Caco-2 (cell line): Measurements from ENCODE around the gene EPHB2. TPM values are rescaled to one million over a fixed set of nuclear protein-coding genes. Genes with fewer than 3 reads are reported as not detected.

Experiments
- BruUV-seq: library from RNA; stranded (reverse); fragments of 400-500 nt; replicated peaks from 2 replicates; lab custom pipeline; 2021; lab: Mats Ljungman, UMichigan
- CTCF ChIA-PET: fragments of 300-600 bp; sonication (Branson Sonifier 250); formaldehyde crosslinking; loops from one replicate; lab custom pipeline; 2022; ENCODE audit warnings: antibody characterized with exemption; lab: Charles Lee
- POLR2A ChIA-PET: fragments of 300-600 bp; sonication (Branson Sonifier 250); formaldehyde crosslinking; loops from one replicate; lab custom pipeline; 2022; ENCODE audit warnings: antibody characterized with exemption; lab: Charles Lee
- DNase-seq, 2 experiments: peaks; one replicate each; pipeline versions ENCODE4 v3.0.0 to v3.0.0-alpha.2; 2020 to 2022
- H3K27me3 ChIP-seq: replicated peaks from 2 replicates; pipeline ENCODE4 v1.6.0; 2011; ENCODE audit warnings: low read length; ENCODE audit not compliant: control insufficient read depth, insufficient read depth
- H3K36me3 ChIP-seq: 2 replicates; pipeline ENCODE4 v1.5.1; 2011; ENCODE audit warnings: low read length; ENCODE audit not compliant: control insufficient read depth, insufficient read depth
- H3K4me1 ChIP-seq: fragments of 250-450 bp; sonication (Bioruptor Pico); 2 replicates; pipeline ENCODE4 v1.5.1; 2020; ENCODE audit warnings: mild to moderate bottlenecking
- H3K4me3 ChIP-seq: 2 replicates; pipeline ENCODE4 v1.5.1; 2011; ENCODE audit warnings: low read depth, mild to moderate bottlenecking, control low read depth, low read length
- H3K9me3 ChIP-seq: fragments of 250-450 bp; sonication (Bioruptor Pico); 2 replicates; pipeline ENCODE4 v1.5.1; 2020; ENCODE audit warnings: mild to moderate bottlenecking, moderate library complexity
- H3K27ac Mint-ChIP-seq: one replicate; pipeline ENCODE4 v1.8.0; 2022; ENCODE audit warnings: mixed read lengths; ENCODE audit not compliant: unreplicated experiment
- H3K27me3 Mint-ChIP-seq: one replicate; pipeline ENCODE4 v1.8.0; 2022; ENCODE audit warnings: mixed read lengths; ENCODE audit not compliant: insufficient read depth, unreplicated experiment
- H3K36me3 Mint-ChIP-seq: one replicate; pipeline ENCODE4 v1.8.0; 2022; ENCODE audit warnings: mild to moderate bottlenecking, mixed read lengths; ENCODE audit not compliant: insufficient read depth, unreplicated experiment
- H3K4me1 Mint-ChIP-seq: one replicate; pipeline ENCODE4 v1.8.0; 2022; ENCODE audit warnings: low read depth, mixed read lengths; ENCODE audit not compliant: unreplicated experiment
- H3K4me3 Mint-ChIP-seq: one replicate; pipeline ENCODE4 v1.8.0; 2022; ENCODE audit warnings: mild to moderate bottlenecking, moderate library complexity, mixed read lengths; ENCODE audit not compliant: unreplicated experiment
- H3K9me3 Mint-ChIP-seq: one replicate; pipeline ENCODE4 v1.8.0; 2022; ENCODE audit warnings: mixed read lengths; ENCODE audit not compliant: unreplicated experiment
- CTCF ChIP-seq, 2 experiments: fragments of 200-600 bp in 1 of 2; IDR thresholded peaks; 1 replicate in 1 of 2; 2 replicates in 1 of 2; pipeline versions ENCODE4 v1.5.1 to v1.8.0; 2011 to 2022; ENCODE audit warnings: antibody characterized with exemption in 1 of 2, control low read depth in 1 of 2, inconsistent platforms in 1 of 2, low read depth in 1 of 2, low read length in 1 of 2, mild to moderate bottlenecking in 1 of 2, moderate library complexity in 1 of 2; ENCODE audit not compliant: insufficient read depth in 1 of 2, severe bottlenecking in 1 of 2, unreplicated experiment in 1 of 2
- intact Hi-C: fragments of 100-400 bp; cut with micrococcal nuclease; formaldehyde crosslinking; loops from one replicate; pipeline ENCODE4 v1.10.0; 2022; ENCODE audit not compliant: unreplicated experiment
- total RNA-seq: library from RNA; stranded (reverse); gene quantifications from 2 replicates; pipeline ENCODE4 v1.2.3, GENCODE V29; 2022

The EPHB2 gene
- total RNA-seq, 1 experiment from 2014 or later = 30.1 TPM

GRCh38 chr1:22741118-22741517 lies 30.5 kb downstream of the EPHB2 start:
- Mint-ChIP-seq H3K27me3 (no peaks in the 10 kb centered on the region), H3K36me3 (no peaks in the 10 kb centered on the region), H3K4me3 (no peak overlapping the region), H3K27ac (no peak overlapping the region), H3K4me1 (peaks cover 3% of the 10 kb centered on the region), H3K9me3 (no peaks in the 10 kb centered on the region)
- no peak for TF ChIP-seq CTCF (IDR thresholded peaks at IDR 0.05; ENCODE audit: insufficient read depth in 1 of 2, low read depth in 1 of 2, low read length in 1 of 2, severe bottlenecking in 1 of 2, unreplicated experiment in 1 of 2)
- no peaks in the 10 kb centered on the region for H3K36me3 ChIP-seq
- ChIA-PET CTCF (no interaction called here), POLR2A (no interaction called here)
- H3K4me1 ChIP-seq = no peaks in the 10 kb centered on the region
- BruUV-seq = no TSS peak
- intact Hi-C loops = no loop called here
- H3K9me3 ChIP-seq = no peaks in the 10 kb centered on the region
- no peak for DNase-seq
- H3K27me3 ChIP-seq = no peaks in the 10 kb centered on the region
- no peak overlapping the region for H3K4me3 ChIP-seq

- Mint-ChIP-seq H3K4me1 (peaks cover 16% of the 10 kb centered on the region), H3K27ac (no peak overlapping the region), H3K9me3 (no peaks in the 10 kb centered on the region), H3K27me3 (no peaks in the 10 kb centered on the region), H3K36me3 (no peaks in the 10 kb centered on the region), H3K4me3 (no peak overlapping the region)
- Histone ChIP-seq H3K4me1 (peaks cover 7% of the 10 kb centered on the region), H3K4me3 (no peak overlapping the region), H3K27me3 (no peaks in the 10 kb centered on the region), H3K9me3 (no peaks in the 10 kb centered on the region), H3K36me3 (no peaks in the 10 kb centered on the region)
- intact Hi-C loops = no loop called here
- TF ChIP-seq CTCF (IDR thresholded peaks at IDR 0.05; ENCODE audit: insufficient read depth in 1 of 2, low read depth in 1 of 2, low read length in 1 of 2, severe bottlenecking in 1 of 2, unreplicated experiment in 1 of 2) = no peak
- CTCF ChIA-PET = interaction anchor here (1.0 kb wide), 1 partner anchor 116 kb away, joined by 3 read pairs; no protein-coding TSS in a partner anchor
- DNase-seq = no peak
- POLR2A ChIA-PET = no interaction called here
- BruUV-seq = no TSS peak
Observed at GRCh38 chr1:22745669-22746585, 35.3 kb downstream of the EPHB2 start.

- H3K36me3 ChIP-seq = no peaks in the 10 kb centered on the region; the same call in 1 of the 2 replicates
- peaks cover 17% of the 10 kb centered on the region for H3K4me1 Mint-ChIP-seq
- no peak for TF ChIP-seq CTCF (IDR thresholded peaks at IDR 0.05; ENCODE audit: insufficient read depth in 1 of 2, low read depth in 1 of 2, low read length in 1 of 2, severe bottlenecking in 1 of 2, unreplicated experiment in 1 of 2)
- BruUV-seq = no TSS peak
- H3K4me3 ChIP-seq = no peak overlapping the region
- H3K9me3 Mint-ChIP-seq = no peaks in the 10 kb centered on the region
- DNase-seq = no peak
- H3K27ac Mint-ChIP-seq = no peak overlapping the region
- intact Hi-C loops = no loop called here
- no peaks in the 10 kb centered on the region for H3K27me3 ChIP-seq
- no peaks in the 10 kb centered on the region for H3K27me3 Mint-ChIP-seq
- no peaks in the 10 kb centered on the region for H3K36me3 Mint-ChIP-seq
- ChIA-PET POLR2A (no interaction called here), CTCF (interaction anchor here (0.6 to 1.0 kb wide), 2 partner anchors 30 to 114 kb away, joined by 3 read pairs; no protein-coding TSS in a partner anchor)
- H3K9me3 ChIP-seq = no peaks in the 10 kb centered on the region
- H3K4me1 ChIP-seq = peaks cover 7% of the 10 kb centered on the region
- H3K4me3 Mint-ChIP-seq = no peak overlapping the region
Observed at GRCh38 chr1:22747021-22747734, 36.5 kb downstream of the EPHB2 start.
